ENCODE measurements around the gene SORCS2.

SORCS2 gene

GRCh38 chr4:7647186-7647585 lies 454.8 kb downstream of the SORCS2 start:
- Histone ChIP-seq H3K9me3 (ENCODE audit: control insufficient read depth, insufficient read depth, low read depth, low read length) (peaks cover 12% of the 10 kb centered on the region), H3K4me3 (ENCODE audit: low read depth, low read length) (no peak overlapping the region), H3K36me3 (ENCODE audit: control insufficient read depth, insufficient read depth, low read length) (no peaks in the 10 kb centered on the region), H3K27me3 (ENCODE audit: control insufficient read depth, insufficient read depth, low read length) (no peaks in the 10 kb centered on the region), H3K27ac (ENCODE audit: low read depth, low read length) (no peak overlapping the region), H3K9ac (ENCODE audit: low read length) (no peak overlapping the region), H3K4me1 (ENCODE audit: control insufficient read depth, insufficient read depth, low read length) (peaks cover 24% of the 10 kb centered on the region)

GRCh38 chr4:7647600-7648543 lies 455.5 kb downstream of the SORCS2 start:
- no peaks in the 10 kb centered on the region for H3K27me3 ChIP-seq (ENCODE audit: control insufficient read depth, insufficient read depth, low read length)
- no peak overlapping the region for H3K4me3 ChIP-seq (ENCODE audit: low read depth, low read length)
- H3K9ac ChIP-seq (ENCODE audit: low read length): no peak overlapping the region
- no peaks in the 10 kb centered on the region for H3K36me3 ChIP-seq (ENCODE audit: control insufficient read depth, insufficient read depth, low read length)
- peaks cover 28% of the 10 kb centered on the region for H3K4me1 ChIP-seq (ENCODE audit: control insufficient read depth, insufficient read depth, low read length)
- H3K9me3 ChIP-seq (ENCODE audit: control insufficient read depth, insufficient read depth, low read depth, low read length): peaks cover 12% of the 10 kb centered on the region
- H3K27ac ChIP-seq (ENCODE audit: low read depth, low read length): no peak overlapping the region

- no peaks in the 10 kb centered on the region for H3K36me3 ChIP-seq (ENCODE audit: control insufficient read depth, insufficient read depth, low read length)
- H3K27me3 ChIP-seq (ENCODE audit: control insufficient read depth, insufficient read depth, low read length): no peaks in the 10 kb centered on the region
- H3K27ac ChIP-seq (ENCODE audit: low read depth, low read length): no peak overlapping the region
- H3K9me3 ChIP-seq (ENCODE audit: control insufficient read depth, insufficient read depth, low read depth, low read length): peaks cover 12% of the 10 kb centered on the region
- no peak overlapping the region for H3K9ac ChIP-seq (ENCODE audit: low read length)
- peaks cover 28% of the 10 kb centered on the region for H3K4me1 ChIP-seq (ENCODE audit: control insufficient read depth, insufficient read depth, low read length)
- H3K4me3 ChIP-seq (ENCODE audit: low read depth, low read length): no peak overlapping the region
These were observed 456.4 kb downstream of the SORCS2 start for GRCh38 chr4:7648544-7649395.

- no peak overlapping the region for H3K27ac ChIP-seq (ENCODE audit: low read depth, low read length)
- H3K9me3 ChIP-seq (ENCODE audit: control insufficient read depth, insufficient read depth, low read depth, low read length): peaks cover 7% of the 10 kb centered on the region
- no peaks in the 10 kb centered on the region for H3K36me3 ChIP-seq (ENCODE audit: control insufficient read depth, insufficient read depth, low read length)
- no peak overlapping the region for H3K4me3 ChIP-seq (ENCODE audit: low read depth, low read length)
- no peaks in the 10 kb centered on the region for H3K27me3 ChIP-seq (ENCODE audit: control insufficient read depth, insufficient read depth, low read length)
- no peak overlapping the region for H3K9ac ChIP-seq (ENCODE audit: low read length)
- H3K4me1 ChIP-seq (ENCODE audit: control insufficient read depth, insufficient read depth, low read length): peaks cover 28% of the 10 kb centered on the region
These were observed 457.0 kb downstream of the SORCS2 start for GRCh38 chr4:7649411-7649740.

GRCh38 chr4:7649741-7650531 lies 457.6 kb downstream of the SORCS2 start:
- Histone ChIP-seq H3K27me3 (ENCODE audit: control insufficient read depth, insufficient read depth, low read length) (no peaks in the 10 kb centered on the region), H3K36me3 (ENCODE audit: control insufficient read depth, insufficient read depth, low read length) (no peaks in the 10 kb centered on the region), H3K27ac (ENCODE audit: low read depth, low read length) (no peak overlapping the region), H3K4me1 (ENCODE audit: control insufficient read depth, insufficient read depth, low read length) (peaks cover 33% of the 10 kb centered on the region), H3K9me3 (ENCODE audit: control insufficient read depth, insufficient read depth, low read depth, low read length) (peaks cover 2% of the 10 kb centered on the region; the same call in 1 of the 2 replicates), H3K4me3 (ENCODE audit: low read depth, low read length) (no peak overlapping the region), H3K9ac (ENCODE audit: low read length) (no peak overlapping the region)

GRCh38 chr4:7650606-7651385 lies 458.5 kb downstream of the SORCS2 start:
- Histone ChIP-seq H3K9ac (ENCODE audit: low read length) (peak overlapping the region; percentile 38), H3K9me3 (ENCODE audit: control insufficient read depth, insufficient read depth, low read depth, low read length) (no peaks in the 10 kb centered on the region; the same call in 1 of the 2 replicates), H3K36me3 (ENCODE audit: control insufficient read depth, insufficient read depth, low read length) (no peaks in the 10 kb centered on the region), H3K27ac (ENCODE audit: low read depth, low read length) (no peak overlapping the region), H3K4me1 (ENCODE audit: control insufficient read depth, insufficient read depth, low read length) (peaks cover 41% of the 10 kb centered on the region), H3K4me3 (ENCODE audit: low read depth, low read length) (no peak overlapping the region), H3K27me3 (ENCODE audit: control insufficient read depth, insufficient read depth, low read length) (no peaks in the 10 kb centered on the region)

GRCh38 chr4:7651461-7651921 lies 459.2 kb downstream of the SORCS2 start:
- H3K4me3 ChIP-seq (ENCODE audit: low read depth, low read length): no peak overlapping the region
- no peak overlapping the region for H3K27ac ChIP-seq (ENCODE audit: low read depth, low read length)
- H3K4me1 ChIP-seq (ENCODE audit: control insufficient read depth, insufficient read depth, low read length): peaks cover 48% of the 10 kb centered on the region
- H3K27me3 ChIP-seq (ENCODE audit: control insufficient read depth, insufficient read depth, low read length): no peaks in the 10 kb centered on the region
- no peaks in the 10 kb centered on the region for H3K36me3 ChIP-seq (ENCODE audit: control insufficient read depth, insufficient read depth, low read length)
- H3K9ac ChIP-seq (ENCODE audit: low read length): peak overlapping the region; percentile 38
- no peaks in the 10 kb centered on the region for H3K9me3 ChIP-seq (ENCODE audit: control insufficient read depth, insufficient read depth, low read depth, low read length)

GRCh38 chr4:7652006-7652405 lies 459.7 kb downstream of the SORCS2 start:
- H3K4me3 ChIP-seq (ENCODE audit: low read depth, low read length): no peak overlapping the region
- peaks cover 50% of the 10 kb centered on the region for H3K4me1 ChIP-seq (ENCODE audit: control insufficient read depth, insufficient read depth, low read length)
- H3K27me3 ChIP-seq (ENCODE audit: control insufficient read depth, insufficient read depth, low read length): no peaks in the 10 kb centered on the region
- no peaks in the 10 kb centered on the region for H3K36me3 ChIP-seq (ENCODE audit: control insufficient read depth, insufficient read depth, low read length)
- H3K9ac ChIP-seq (ENCODE audit: low read length): no peak overlapping the region
- no peak overlapping the region for H3K27ac ChIP-seq (ENCODE audit: low read depth, low read length)
- no peaks in the 10 kb centered on the region for H3K9me3 ChIP-seq (ENCODE audit: control insufficient read depth, insufficient read depth, low read depth, low read length)

- Histone ChIP-seq H3K36me3 (ENCODE audit: control insufficient read depth, insufficient read depth, low read length) (no peaks in the 10 kb centered on the region), H3K27me3 (ENCODE audit: control insufficient read depth, insufficient read depth, low read length) (no peaks in the 10 kb centered on the region), H3K9ac (ENCODE audit: low read length) (no peak overlapping the region), H3K4me3 (ENCODE audit: low read depth, low read length) (no peak overlapping the region), H3K9me3 (ENCODE audit: control insufficient read depth, insufficient read depth, low read depth, low read length) (no peaks in the 10 kb centered on the region), H3K4me1 (ENCODE audit: control insufficient read depth, insufficient read depth, low read length) (peaks cover 50% of the 10 kb centered on the region), H3K27ac (ENCODE audit: low read depth, low read length) (no peak overlapping the region)
These were observed 460.1 kb downstream of the SORCS2 start for GRCh38 chr4:7652451-7652881.

GRCh38 chr4:7652906-7653305 lies 460.6 kb downstream of the SORCS2 start:
- Histone ChIP-seq H3K4me1 (ENCODE audit: control insufficient read depth, insufficient read depth, low read length) (peaks cover 47% of the 10 kb centered on the region), H3K36me3 (ENCODE audit: control insufficient read depth, insufficient read depth, low read length) (no peaks in the 10 kb centered on the region), H3K9me3 (ENCODE audit: control insufficient read depth, insufficient read depth, low read depth, low read length) (no peaks in the 10 kb centered on the region), H3K4me3 (ENCODE audit: low read depth, low read length) (no peak overlapping the region), H3K27ac (ENCODE audit: low read depth, low read length) (no peak overlapping the region), H3K9ac (ENCODE audit: low read length) (no peak overlapping the region), H3K27me3 (ENCODE audit: control insufficient read depth, insufficient read depth, low read length) (no peaks in the 10 kb centered on the region)
